ENCODE results near the gene PHACTR1. TPM values are rescaled to one million over a fixed set of nuclear protein-coding genes. Genes with fewer than 3 reads are reported as not detected.

PHACTR1 gene
- total RNA-seq, 1 experiment from 2014 or later: 15.5 TPM

GRCh38 chr6:12823847-12824246 lies 107.3 kb downstream of the PHACTR1 start (continued):
- TF ChIP-seq, protein P1, sequence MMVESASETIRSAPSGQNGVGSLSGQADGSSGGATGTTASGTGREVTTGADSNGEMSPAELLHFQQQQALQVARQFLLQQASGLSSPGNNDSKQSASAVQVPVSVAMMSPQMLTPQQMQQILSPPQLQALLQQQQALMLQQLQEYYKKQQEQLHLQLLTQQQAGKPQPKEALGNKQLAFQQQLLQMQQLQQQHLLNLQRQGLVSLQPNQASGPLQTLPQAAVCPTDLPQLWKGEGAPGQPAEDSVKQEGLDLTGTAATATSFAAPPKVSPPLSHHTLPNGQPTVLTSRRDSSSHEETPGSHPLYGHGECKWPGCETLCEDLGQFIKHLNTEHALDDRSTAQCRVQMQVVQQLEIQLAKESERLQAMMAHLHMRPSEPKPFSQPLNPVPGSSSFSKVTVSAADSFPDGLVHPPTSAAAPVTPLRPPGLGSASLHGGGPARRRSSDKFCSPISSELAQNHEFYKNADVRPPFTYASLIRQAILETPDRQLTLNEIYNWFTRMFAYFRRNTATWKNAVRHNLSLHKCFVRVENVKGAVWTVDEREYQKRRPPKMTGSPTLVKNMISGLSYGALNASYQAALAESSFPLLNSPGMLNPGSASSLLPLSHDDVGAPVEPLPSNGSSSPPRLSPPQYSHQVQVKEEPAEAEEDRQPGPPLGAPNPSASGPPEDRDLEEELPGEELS (CRISPR knock-in tag; IDR thresholded peaks at IDR 0.05): no peak
- no peak for TF ChIP-seq RELA (CRISPR knock-in tag; IDR thresholded peaks at IDR 0.05; ENCODE audit: borderline replicate concordance)
- TF ChIP-seq, protein P2, sequence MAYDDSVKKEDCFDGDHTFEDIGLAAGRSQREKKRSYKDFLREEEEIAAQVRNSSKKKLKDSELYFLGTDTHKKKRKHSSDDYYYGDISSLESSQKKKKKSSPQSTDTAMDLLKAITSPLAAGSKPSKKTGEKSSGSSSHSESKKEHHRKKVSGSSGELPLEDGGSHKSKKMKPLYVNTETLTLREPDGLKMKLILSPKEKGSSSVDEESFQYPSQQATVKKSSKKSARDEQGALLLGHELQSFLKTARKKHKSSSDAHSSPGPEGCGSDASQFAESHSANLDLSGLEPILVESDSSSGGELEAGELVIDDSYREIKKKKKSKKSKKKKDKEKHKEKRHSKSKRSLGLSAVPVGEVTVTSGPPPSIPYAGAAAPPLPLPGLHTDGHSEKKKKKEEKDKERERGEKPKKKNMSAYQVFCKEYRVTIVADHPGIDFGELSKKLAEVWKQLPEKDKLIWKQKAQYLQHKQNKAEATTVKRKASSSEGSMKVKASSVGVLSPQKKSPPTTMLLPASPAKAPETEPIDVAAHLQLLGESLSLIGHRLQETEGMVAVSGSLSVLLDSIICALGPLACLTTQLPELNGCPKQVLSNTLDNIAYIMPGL (CRISPR knock-in tag; IDR thresholded peaks at IDR 0.05): no peak
- TF ChIP-seq TEAD1 (CRISPR knock-in tag; IDR thresholded peaks at IDR 0.05): no peak
- TF ChIP-seq ATF3 (CRISPR knock-in tag; conservative IDR thresholded peaks at IDR 0.05): no peak
- TF ChIP-seq, protein P3, sequence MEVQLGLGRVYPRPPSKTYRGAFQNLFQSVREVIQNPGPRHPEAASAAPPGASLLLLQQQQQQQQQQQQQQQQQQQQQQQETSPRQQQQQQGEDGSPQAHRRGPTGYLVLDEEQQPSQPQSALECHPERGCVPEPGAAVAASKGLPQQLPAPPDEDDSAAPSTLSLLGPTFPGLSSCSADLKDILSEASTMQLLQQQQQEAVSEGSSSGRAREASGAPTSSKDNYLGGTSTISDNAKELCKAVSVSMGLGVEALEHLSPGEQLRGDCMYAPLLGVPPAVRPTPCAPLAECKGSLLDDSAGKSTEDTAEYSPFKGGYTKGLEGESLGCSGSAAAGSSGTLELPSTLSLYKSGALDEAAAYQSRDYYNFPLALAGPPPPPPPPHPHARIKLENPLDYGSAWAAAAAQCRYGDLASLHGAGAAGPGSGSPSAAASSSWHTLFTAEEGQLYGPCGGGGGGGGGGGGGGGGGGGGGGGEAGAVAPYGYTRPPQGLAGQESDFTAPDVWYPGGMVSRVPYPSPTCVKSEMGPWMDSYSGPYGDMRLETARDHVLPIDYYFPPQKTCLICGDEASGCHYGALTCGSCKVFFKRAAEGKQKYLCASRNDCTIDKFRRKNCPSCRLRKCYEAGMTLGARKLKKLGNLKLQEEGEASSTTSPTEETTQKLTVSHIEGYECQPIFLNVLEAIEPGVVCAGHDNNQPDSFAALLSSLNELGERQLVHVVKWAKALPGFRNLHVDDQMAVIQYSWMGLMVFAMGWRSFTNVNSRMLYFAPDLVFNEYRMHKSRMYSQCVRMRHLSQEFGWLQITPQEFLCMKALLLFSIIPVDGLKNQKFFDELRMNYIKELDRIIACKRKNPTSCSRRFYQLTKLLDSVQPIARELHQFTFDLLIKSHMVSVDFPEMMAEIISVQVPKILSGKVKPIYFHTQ (CRISPR knock-in tag; IDR thresholded peaks at IDR 0.05): no peak

DNA sequence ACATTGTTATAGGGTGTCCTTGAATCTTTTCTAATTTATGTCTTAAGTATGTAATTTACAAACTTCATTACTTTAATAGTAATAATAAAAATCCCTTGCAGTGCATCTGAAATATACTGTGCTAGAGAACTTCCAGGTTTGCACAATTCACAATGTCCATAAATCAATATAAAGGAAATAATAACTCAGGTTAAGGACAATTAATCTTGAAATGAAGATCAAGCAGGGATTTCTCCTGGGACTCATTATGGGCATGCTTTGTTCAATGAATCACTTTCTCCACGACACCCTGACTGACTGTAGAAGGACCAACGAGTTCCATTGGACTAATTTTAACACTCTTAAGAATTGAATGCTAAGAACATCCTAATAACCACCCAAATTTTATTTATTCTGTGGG lies 110.0 kb downstream of the PHACTR1 start:
- no peak overlapping the region for H3K4me3 Mint-ChIP-seq
- no peaks in the 10 kb centered on the region for H3K9me3 Mint-ChIP-seq
- CTCF ChIA-PET: no interaction called here
- POLR2A ChIA-PET: no interaction called here
- H3K4me1 Mint-ChIP-seq: peaks cover 21% of the 10 kb centered on the region
- TF ChIP-seq ATF2 (CRISPR knock-in tag; IDR thresholded peaks at IDR 0.05; ENCODE audit: borderline replicate concordance, low read depth) (no peak), JAZF1 (CRISPR knock-in tag; IDR thresholded peaks at IDR 0.05) (no peak), ZNF423 (CRISPR knock-in tag; IDR thresholded peaks at IDR 0.05) (no peak), SMAD4 (CRISPR knock-in tag; IDR thresholded peaks at IDR 0.05) (no peak)
- TF ChIP-seq, protein P4, sequence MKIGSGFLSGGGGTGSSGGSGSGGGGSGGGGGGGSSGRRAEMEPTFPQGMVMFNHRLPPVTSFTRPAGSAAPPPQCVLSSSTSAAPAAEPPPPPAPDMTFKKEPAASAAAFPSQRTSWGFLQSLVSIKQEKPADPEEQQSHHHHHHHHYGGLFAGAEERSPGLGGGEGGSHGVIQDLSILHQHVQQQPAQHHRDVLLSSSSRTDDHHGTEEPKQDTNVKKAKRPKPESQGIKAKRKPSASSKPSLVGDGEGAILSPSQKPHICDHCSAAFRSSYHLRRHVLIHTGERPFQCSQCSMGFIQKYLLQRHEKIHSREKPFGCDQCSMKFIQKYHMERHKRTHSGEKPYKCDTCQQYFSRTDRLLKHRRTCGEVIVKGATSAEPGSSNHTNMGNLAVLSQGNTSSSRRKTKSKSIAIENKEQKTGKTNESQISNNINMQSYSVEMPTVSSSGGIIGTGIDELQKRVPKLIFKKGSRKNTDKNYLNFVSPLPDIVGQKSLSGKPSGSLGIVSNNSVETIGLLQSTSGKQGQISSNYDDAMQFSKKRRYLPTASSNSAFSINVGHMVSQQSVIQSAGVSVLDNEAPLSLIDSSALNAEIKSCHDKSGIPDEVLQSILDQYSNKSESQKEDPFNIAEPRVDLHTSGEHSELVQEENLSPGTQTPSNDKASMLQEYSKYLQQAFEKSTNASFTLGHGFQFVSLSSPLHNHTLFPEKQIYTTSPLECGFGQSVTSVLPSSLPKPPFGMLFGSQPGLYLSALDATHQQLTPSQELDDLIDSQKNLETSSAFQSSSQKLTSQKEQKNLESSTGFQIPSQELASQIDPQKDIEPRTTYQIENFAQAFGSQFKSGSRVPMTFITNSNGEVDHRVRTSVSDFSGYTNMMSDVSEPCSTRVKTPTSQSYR (CRISPR knock-in tag; IDR thresholded peaks at IDR 0.05): no peak
- H3K27ac Mint-ChIP-seq: no peak overlapping the region
- H3K36me3 Mint-ChIP-seq: no peaks in the 10 kb centered on the region
- no peaks in the 10 kb centered on the region for H3K27me3 Mint-ChIP-seq (ENCODE audit: low read depth)
- DNase-seq (ENCODE audit: low spot score) (no peak), ATAC-seq (no peak)

DNA sequence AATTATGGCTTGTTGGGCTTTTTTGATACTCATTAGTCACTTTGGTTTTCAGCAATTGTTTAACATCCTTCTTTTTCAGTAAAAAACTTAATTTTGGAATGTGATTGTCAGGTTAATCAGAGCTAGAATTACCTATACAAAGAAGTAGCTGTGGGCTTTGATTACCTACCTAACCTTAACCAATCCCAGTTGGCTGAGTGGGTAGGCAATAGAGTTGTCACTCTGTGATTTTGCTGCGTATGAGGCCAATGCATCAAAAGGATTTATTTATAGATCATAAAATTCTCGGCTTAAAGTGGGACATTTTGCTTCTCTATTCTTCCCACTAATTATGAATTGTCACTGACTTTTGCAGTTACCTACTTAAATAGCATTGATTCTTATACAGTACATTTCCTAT lies 111.4 kb downstream of the PHACTR1 start:
- H3K4me1 Mint-ChIP-seq: peaks cover 27% of the 10 kb centered on the region
- DNase-seq (ENCODE audit: low spot score) (no peak), ATAC-seq (no peak)
- POLR2A ChIA-PET: no interaction called here
- no peak overlapping the region for H3K27ac Mint-ChIP-seq
- CTCF ChIA-PET: no interaction called here
- no peaks in the 10 kb centered on the region for H3K36me3 Mint-ChIP-seq
- no peak overlapping the region for H3K4me3 Mint-ChIP-seq
- no peaks in the 10 kb centered on the region for H3K9me3 Mint-ChIP-seq
- no peaks in the 10 kb centered on the region for H3K27me3 Mint-ChIP-seq (ENCODE audit: low read depth)
- TF ChIP-seq, protein P5, sequence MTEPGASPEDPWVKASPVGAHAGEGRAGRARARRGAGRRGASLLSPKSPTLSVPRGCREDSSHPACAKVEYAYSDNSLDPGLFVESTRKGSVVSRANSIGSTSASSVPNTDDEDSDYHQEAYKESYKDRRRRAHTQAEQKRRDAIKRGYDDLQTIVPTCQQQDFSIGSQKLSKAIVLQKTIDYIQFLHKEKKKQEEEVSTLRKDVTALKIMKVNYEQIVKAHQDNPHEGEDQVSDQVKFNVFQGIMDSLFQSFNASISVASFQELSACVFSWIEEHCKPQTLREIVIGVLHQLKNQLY (CRISPR knock-in tag; IDR thresholded peaks at IDR 0.05): no peak
- TF ChIP-seq ZNF396 (CRISPR knock-in tag; IDR thresholded peaks at IDR 0.05; ENCODE audit: borderline replicate concordance): no peak
- no peak for TF ChIP-seq NFYB (CRISPR knock-in tag; conservative IDR thresholded peaks at IDR 0.05; ENCODE audit: low read depth)
- TF ChIP-seq, protein P6, sequence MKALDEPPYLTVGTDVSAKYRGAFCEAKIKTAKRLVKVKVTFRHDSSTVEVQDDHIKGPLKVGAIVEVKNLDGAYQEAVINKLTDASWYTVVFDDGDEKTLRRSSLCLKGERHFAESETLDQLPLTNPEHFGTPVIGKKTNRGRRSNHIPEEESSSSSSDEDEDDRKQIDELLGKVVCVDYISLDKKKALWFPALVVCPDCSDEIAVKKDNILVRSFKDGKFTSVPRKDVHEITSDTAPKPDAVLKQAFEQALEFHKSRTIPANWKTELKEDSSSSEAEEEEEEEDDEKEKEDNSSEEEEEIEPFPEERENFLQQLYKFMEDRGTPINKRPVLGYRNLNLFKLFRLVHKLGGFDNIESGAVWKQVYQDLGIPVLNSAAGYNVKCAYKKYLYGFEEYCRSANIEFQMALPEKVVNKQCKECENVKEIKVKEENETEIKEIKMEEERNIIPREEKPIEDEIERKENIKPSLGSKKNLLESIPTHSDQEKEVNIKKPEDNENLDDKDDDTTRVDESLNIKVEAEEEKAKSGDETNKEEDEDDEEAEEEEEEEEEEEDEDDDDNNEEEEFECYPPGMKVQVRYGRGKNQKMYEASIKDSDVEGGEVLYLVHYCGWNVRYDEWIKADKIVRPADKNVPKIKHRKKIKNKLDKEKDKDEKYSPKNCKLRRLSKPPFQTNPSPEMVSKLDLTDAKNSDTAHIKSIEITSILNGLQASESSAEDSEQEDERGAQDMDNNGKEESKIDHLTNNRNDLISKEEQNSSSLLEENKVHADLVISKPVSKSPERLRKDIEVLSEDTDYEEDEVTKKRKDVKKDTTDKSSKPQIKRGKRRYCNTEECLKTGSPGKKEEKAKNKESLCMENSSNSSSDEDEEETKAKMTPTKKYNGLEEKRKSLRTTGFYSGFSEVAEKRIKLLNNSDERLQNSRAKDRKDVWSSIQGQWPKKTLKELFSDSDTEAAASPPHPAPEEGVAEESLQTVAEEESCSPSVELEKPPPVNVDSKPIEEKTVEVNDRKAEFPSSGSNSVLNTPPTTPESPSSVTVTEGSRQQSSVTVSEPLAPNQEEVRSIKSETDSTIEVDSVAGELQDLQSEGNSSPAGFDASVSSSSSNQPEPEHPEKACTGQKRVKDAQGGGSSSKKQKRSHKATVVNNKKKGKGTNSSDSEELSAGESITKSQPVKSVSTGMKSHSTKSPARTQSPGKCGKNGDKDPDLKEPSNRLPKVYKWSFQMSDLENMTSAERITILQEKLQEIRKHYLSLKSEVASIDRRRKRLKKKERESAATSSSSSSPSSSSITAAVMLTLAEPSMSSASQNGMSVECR (CRISPR knock-in tag; IDR thresholded peaks at IDR 0.05; ENCODE audit: borderline replicate concordance): no peak
- TF ChIP-seq FOXJ3 (CRISPR knock-in tag; IDR thresholded peaks at IDR 0.05; ENCODE audit: borderline replicate concordance): no peak

Data from WTC11 (cell line).